Epithelial cell of prostate (primary cell): ENCODE measurements around the gene ARPC5L.
"Not testable (repeated sequence)": the region's sequence is repeated elsewhere in the genome, so short reads cannot be mapped to it uniquely, and the experiment has no call there.

Experiments
- DNase-seq: peaks from one replicate; pipeline ENCODE4 v3.0.0-alpha.2; 2011; ENCODE audit warnings: low read depth, low spot score
- H3K27ac ChIP-seq: fragments of 450-650 bp; 2 replicates; pipeline ENCODE4 v1.5.1; 2017; ENCODE audit warnings: mild to moderate bottlenecking

Gene ARPC5L

GRCh38 chr9:124839612-124840299 is 22.2 kb upstream of the ARPC5L start:
- DNase-seq, result no peak

GRCh38 chr9:124840300-124840833 is 21.6 kb upstream of the ARPC5L start:
- H3K27ac ChIP-seq, result no peak overlapping the region
- DNase-seq, result no peak

More at GRCh38 chr9:124839612-124840299, 22.2 kb upstream of the ARPC5L start:
- H3K27ac ChIP-seq, result no peak overlapping the region

- DNase-seq, result no peak
- no peak overlapping the region for H3K27ac ChIP-seq
These were observed 20.7 kb upstream of the ARPC5L start for GRCh38 chr9:124841075-124841821.

- DNase-seq, result no peak
- no peak overlapping the region for H3K27ac ChIP-seq
These were observed 18.4 kb upstream of the ARPC5L start for GRCh38 chr9:124843456-124844034.

- no peak overlapping the region for H3K27ac ChIP-seq
- DNase-seq, result no peak
These were observed 17.6 kb upstream of the ARPC5L start for GRCh38 chr9:124844291-124844690.

GRCh38 chr9:124846467-124846866 is 15.5 kb upstream of the ARPC5L start:
- DNase-seq, H3K27ac ChIP-seq: not testable (repeated sequence)

GRCh38 chr9:124846969-124847368 is 15.0 kb upstream of the ARPC5L start:
- DNase-seq, result no peak
- no peak overlapping the region for H3K27ac ChIP-seq

GRCh38 chr9:124849801-124850200 is 12.1 kb upstream of the ARPC5L start:
- H3K27ac ChIP-seq, result no peak overlapping the region
- DNase-seq, result no peak

GRCh38 chr9:124852121-124852828 is 9.7 kb upstream of the ARPC5L start:
- DNase-seq, result no peak
- no peak overlapping the region for H3K27ac ChIP-seq

- no peak within 1 kb of the TSS for H3K27ac ChIP-seq
- no peak for DNase-seq
These were observed 8.9 kb upstream of the ARPC5L start, which contains the start of gene WDR38 for GRCh38 chr9:124852829-124853531. Gene WDR38, plus strand, starts transcription at chr9:124853460. Its CDS starts 72 bp downstream, at chr9:124853532.

GRCh38 chr9:124853605-124854143 is 8.3 kb upstream of the ARPC5L start:
- H3K27ac ChIP-seq, result no peak overlapping the region
- no peak for DNase-seq

GRCh38 chr9:124854161-124854560 is 7.8 kb upstream of the ARPC5L start:
- H3K27ac ChIP-seq, result no peak overlapping the region
- DNase-seq, result no peak

GRCh38 chr9:124854822-124855221 is 7.1 kb upstream of the ARPC5L start:
- no peak for DNase-seq
- H3K27ac ChIP-seq, result no peak overlapping the region

GRCh38 chr9:124855566-124855943 is 6.4 kb upstream of the ARPC5L start:
- no peak for DNase-seq
- H3K27ac ChIP-seq, result no peak overlapping the region

GRCh38 chr9:124855944-124856765 is 5.8 kb upstream of the ARPC5L start:
- H3K27ac ChIP-seq, result no peak overlapping the region
- no peak for DNase-seq

- no peak overlapping the region for H3K27ac ChIP-seq
These were observed 4.3 kb upstream of the ARPC5L start for GRCh38 chr9:124857533-124858162.

GRCh38 chr9:124858330-124859046 is 3.4 kb upstream of the ARPC5L start:
- DNase-seq, result no peak
- H3K27ac ChIP-seq, result no peak overlapping the region

More at GRCh38 chr9:124857533-124858162, 4.3 kb upstream of the ARPC5L start:
- no peak for DNase-seq
